ENCODE results near the gene KCNH2. TPM values are rescaled to one million over a fixed set of nuclear protein-coding genes. Genes with fewer than 3 reads are reported as not detected.

KCNH2 gene
- total and polyA plus RNA-seq, 2 of the 13 experiments (the other 11 are each of a cell fraction or from before 2014, with no cell fraction given) = 0.09 to 0.11 TPM

GRCh38 chr7:151005566-151005965, 27.4 kb upstream of the KCNH2 start (continued):
- TF ChIP-seq, protein P1, sequence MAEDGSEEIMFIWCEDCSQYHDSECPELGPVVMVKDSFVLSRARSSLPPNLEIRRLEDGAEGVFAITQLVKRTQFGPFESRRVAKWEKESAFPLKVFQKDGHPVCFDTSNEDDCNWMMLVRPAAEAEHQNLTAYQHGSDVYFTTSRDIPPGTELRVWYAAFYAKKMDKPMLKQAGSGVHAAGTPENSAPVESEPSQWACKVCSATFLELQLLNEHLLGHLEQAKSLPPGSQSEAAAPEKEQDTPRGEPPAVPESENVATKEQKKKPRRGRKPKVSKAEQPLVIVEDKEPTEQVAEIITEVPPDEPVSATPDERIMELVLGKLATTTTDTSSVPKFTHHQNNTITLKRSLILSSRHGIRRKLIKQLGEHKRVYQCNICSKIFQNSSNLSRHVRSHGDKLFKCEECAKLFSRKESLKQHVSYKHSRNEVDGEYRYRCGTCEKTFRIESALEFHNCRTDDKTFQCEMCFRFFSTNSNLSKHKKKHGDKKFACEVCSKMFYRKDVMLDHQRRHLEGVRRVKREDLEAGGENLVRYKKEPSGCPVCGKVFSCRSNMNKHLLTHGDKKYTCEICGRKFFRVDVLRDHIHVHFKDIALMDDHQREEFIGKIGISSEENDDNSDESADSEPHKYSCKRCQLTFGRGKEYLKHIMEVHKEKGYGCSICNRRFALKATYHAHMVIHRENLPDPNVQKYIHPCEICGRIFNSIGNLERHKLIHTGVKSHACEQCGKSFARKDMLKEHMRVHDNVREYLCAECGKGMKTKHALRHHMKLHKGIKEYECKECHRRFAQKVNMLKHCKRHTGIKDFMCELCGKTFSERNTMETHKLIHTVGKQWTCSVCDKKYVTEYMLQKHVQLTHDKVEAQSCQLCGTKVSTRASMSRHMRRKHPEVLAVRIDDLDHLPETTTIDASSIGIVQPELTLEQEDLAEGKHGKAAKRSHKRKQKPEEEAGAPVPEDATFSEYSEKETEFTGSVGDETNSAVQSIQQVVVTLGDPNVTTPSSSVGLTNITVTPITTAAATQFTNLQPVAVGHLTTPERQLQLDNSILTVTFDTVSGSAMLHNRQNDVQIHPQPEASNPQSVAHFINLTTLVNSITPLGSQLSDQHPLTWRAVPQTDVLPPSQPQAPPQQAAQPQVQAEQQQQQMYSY (CRISPR knock-in tag; IDR thresholded peaks at IDR 0.05) = peak; percentile 98
- TF ChIP-seq POGZ (CRISPR knock-in tag; IDR thresholded peaks at IDR 0.05) (no peak), FOXK1 (CRISPR knock-in tag; IDR thresholded peaks at IDR 0.05; ENCODE audit: borderline replicate concordance, low read depth) (peak; percentile 42; the same call in 1 of the 2 replicates), TARDBP (CRISPR knock-in tag; IDR thresholded peaks at IDR 0.05) (peak; percentile 54; the same call in 1 of the 2 replicates), THRA (CRISPR knock-in tag; IDR thresholded peaks at IDR 0.05; ENCODE audit: borderline replicate concordance) (0 out of 2 replicates have a peak, but pooled peaks have one; percentile 18), NR2F6 (IDR thresholded peaks at IDR 0.05) (peak; percentile 41), NR2F6 (CRISPR knock-in tag; IDR thresholded peaks at IDR 0.05) (peak; percentile 70), ZNF7 (CRISPR knock-in tag; IDR thresholded peaks at IDR 0.05) (peak; percentile 88), HDAC2 (CRISPR knock-in tag; IDR thresholded peaks at IDR 0.05) (peak; percentile 76; the same call in 1 of the 2 replicates), ETV5 (CRISPR knock-in tag; IDR thresholded peaks at IDR 0.05; ENCODE audit: borderline replicate concordance) (peak; percentile 16; the same call in 1 of the 2 replicates), ZNF850 (CRISPR knock-in tag; conservative IDR thresholded peaks at IDR 0.05) (no peak), ZNF747 (CRISPR knock-in tag; IDR thresholded peaks at IDR 0.05; ENCODE audit: borderline replicate concordance) (0 out of 2 replicates have a peak, but pooled peaks have one; percentile 26), LCORL (IDR thresholded peaks at IDR 0.05) (no peak), LCORL (CRISPR knock-in tag; IDR thresholded peaks at IDR 0.05) (peak; percentile 68), ZNF414 (CRISPR knock-in tag; IDR thresholded peaks at IDR 0.05) (no peak), HNF1B (CRISPR knock-in tag; IDR thresholded peaks at IDR 0.05) (peak; percentile 77), TAF15 (IDR thresholded peaks at IDR 0.05; ENCODE audit: low read depth, low read length, poor library complexity, severe bottlenecking) (no peak), ZMYM4 (CRISPR knock-in tag; IDR thresholded peaks at IDR 0.05) (peak; percentile 43; the same call in 1 of the 2 replicates)
- TF ChIP-seq, protein P2, sequence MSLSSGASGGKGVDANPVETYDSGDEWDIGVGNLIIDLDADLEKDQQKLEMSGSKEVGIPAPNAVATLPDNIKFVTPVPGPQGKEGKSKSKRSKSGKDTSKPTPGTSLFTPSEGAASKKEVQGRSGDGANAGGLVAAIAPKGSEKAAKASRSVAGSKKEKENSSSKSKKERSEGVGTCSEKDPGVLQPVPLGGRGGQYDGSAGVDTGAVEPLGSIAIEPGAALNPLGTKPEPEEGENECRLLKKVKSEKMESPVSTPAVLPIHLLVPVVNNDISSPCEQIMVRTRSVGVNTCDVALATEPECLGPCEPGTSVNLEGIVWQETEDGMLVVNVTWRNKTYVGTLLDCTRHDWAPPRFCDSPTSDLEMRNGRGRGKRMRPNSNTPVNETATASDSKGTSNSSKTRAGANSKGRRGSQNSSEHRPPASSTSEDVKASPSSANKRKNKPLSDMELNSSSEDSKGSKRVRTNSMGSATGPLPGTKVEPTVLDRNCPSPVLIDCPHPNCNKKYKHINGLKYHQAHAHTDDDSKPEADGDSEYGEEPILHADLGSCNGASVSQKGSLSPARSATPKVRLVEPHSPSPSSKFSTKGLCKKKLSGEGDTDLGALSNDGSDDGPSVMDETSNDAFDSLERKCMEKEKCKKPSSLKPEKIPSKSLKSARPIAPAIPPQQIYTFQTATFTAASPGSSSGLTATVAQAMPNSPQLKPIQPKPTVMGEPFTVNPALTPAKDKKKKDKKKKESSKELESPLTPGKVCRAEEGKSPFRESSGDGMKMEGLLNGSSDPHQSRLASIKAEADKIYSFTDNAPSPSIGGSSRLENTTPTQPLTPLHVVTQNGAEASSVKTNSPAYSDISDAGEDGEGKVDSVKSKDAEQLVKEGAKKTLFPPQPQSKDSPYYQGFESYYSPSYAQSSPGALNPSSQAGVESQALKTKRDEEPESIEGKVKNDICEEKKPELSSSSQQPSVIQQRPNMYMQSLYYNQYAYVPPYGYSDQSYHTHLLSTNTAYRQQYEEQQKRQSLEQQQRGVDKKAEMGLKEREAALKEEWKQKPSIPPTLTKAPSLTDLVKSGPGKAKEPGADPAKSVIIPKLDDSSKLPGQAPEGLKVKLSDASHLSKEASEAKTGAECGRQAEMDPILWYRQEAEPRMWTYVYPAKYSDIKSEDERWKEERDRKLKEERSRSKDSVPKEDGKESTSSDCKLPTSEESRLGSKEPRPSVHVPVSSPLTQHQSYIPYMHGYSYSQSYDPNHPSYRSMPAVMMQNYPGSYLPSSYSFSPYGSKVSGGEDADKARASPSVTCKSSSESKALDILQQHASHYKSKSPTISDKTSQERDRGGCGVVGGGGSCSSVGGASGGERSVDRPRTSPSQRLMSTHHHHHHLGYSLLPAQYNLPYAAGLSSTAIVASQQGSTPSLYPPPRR (CRISPR knock-in tag; IDR thresholded peaks at IDR 0.05; ENCODE audit: borderline replicate concordance) = peak; percentile 36; the same call in 1 of the 2 replicates

Data from HepG2 (cell line).